Fibroblast of peridontal ligament (primary cell): ENCODE data around the gene MESD.

Source experiments
- DNase-seq: peaks from one replicate; pipeline ENCODE4 v3.0.0-alpha.2; 2010; ENCODE audit errors: extremely low read depth

Gene MESD

GRCh38 chr15:80904998-80905397 is 84.6 kb downstream of the MESD start:
- no peak for DNase-seq

GRCh38 chr15:80902298-80902801 is 87.3 kb downstream of the MESD start:
- DNase-seq: no peak

- DNase-seq: no peak
Measured at GRCh38 chr15:80898040-80898439, 91.6 kb downstream of the MESD start.
